Glutamatergic neuron (in vitro differentiated cells): Measurements from ENCODE around the gene CATSPER1. TPM values are rescaled to one million over a fixed set of nuclear protein-coding genes. Genes with fewer than 3 reads are reported as not detected.

ENCODE experiments used
- DNase-seq: peaks from one replicate; pipeline ENCODE4 v3.0.0; 2022
- H3K27ac Mint-ChIP-seq: one replicate; pipeline ENCODE4 v1.8.0; 2020; ENCODE audit warnings: mild to moderate bottlenecking, mixed read lengths, inconsistent platforms; ENCODE audit not compliant: unreplicated experiment
- H3K27me3 Mint-ChIP-seq: one replicate; pipeline ENCODE4 v1.8.0; 2020; ENCODE audit warnings: mild to moderate bottlenecking, moderate library complexity, mixed read lengths, inconsistent platforms; ENCODE audit not compliant: unreplicated experiment
- H3K36me3 Mint-ChIP-seq: one replicate; pipeline ENCODE4 v1.8.0; 2020; ENCODE audit warnings: mild to moderate bottlenecking, mixed read lengths, inconsistent platforms; ENCODE audit not compliant: unreplicated experiment
- H3K4me1 Mint-ChIP-seq: one replicate; pipeline ENCODE4 v1.8.0; 2020; ENCODE audit warnings: mild to moderate bottlenecking, low read depth, mixed read lengths, inconsistent platforms; ENCODE audit not compliant: unreplicated experiment
- H3K4me3 Mint-ChIP-seq: one replicate; pipeline ENCODE4 v1.8.0; 2020; ENCODE audit warnings: mild to moderate bottlenecking, mixed read lengths, inconsistent platforms; ENCODE audit not compliant: unreplicated experiment
- H3K9me3 Mint-ChIP-seq: one replicate; pipeline ENCODE4 v1.8.0; 2020; ENCODE audit warnings: mild to moderate bottlenecking, moderate library complexity, mixed read lengths, inconsistent platforms; ENCODE audit not compliant: unreplicated experiment
- total RNA-seq: library from RNA; stranded (reverse); fragmentation: NEBNext Ultra II Directional; extraction: Animal tissue kit (Norgen Biotek cat#: 25700); gene quantifications from one replicate; pipeline ENCODE4 v1.2.1, GENCODE V29; 2021; ENCODE audit not compliant: unreplicated experiment
- TF ChIP-seq, protein P1 (sequence below): fragments of 200-600 bp; sonication (generic); IDR thresholded peaks from one replicate; pipeline ENCODE4 v1.5.0; 2021; ENCODE audit not compliant: partially characterized antibody, unreplicated experiment

CATSPER1 gene
- total RNA-seq, 1 donor from 2014 or later = not detected

DNA sequence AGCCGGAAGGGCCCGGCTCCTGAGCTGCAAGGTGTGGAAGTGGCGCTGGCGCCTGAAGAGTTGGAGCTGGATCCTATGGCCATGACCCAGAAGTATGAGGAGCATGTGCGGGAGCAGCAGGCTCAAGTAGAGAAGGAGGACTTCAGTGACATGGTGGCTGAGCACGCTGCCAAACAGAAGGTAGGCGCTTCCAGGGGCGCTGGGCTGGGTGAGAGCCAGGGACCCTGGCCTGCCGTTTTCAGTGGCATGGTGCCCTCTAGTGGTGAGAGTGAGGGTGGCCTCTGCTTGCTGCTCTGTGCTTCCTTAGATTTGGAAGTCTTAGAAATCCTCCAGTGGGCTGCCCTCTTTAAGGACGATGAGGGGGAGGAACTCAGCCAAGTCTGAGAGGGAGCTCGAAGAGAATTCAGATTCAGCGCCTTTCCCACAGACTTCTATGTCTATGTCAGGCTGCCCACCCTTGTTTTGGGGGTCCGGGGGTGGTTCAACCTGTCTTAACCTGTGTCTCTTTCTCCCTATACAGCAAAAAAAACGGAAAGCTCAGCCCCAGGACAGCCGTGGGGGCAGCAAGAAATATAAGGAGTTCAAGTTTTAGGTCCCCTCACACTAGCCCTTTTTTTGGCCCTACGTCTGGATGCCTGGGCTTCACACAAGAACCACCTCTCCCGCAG lies 42.0 kb upstream of the CATSPER1 start:
- Mint-ChIP-seq H3K27ac (no peak overlapping the region), H3K4me3 (peak overlapping the region; percentile 57), H3K36me3 (peaks cover 8% of the 10 kb centered on the region), H3K9me3 (peaks cover 13% of the 10 kb centered on the region), H3K27me3 (peaks cover 5% of the 10 kb centered on the region), H3K4me1 (peaks cover 29% of the 10 kb centered on the region)
- TF ChIP-seq, protein P1, sequence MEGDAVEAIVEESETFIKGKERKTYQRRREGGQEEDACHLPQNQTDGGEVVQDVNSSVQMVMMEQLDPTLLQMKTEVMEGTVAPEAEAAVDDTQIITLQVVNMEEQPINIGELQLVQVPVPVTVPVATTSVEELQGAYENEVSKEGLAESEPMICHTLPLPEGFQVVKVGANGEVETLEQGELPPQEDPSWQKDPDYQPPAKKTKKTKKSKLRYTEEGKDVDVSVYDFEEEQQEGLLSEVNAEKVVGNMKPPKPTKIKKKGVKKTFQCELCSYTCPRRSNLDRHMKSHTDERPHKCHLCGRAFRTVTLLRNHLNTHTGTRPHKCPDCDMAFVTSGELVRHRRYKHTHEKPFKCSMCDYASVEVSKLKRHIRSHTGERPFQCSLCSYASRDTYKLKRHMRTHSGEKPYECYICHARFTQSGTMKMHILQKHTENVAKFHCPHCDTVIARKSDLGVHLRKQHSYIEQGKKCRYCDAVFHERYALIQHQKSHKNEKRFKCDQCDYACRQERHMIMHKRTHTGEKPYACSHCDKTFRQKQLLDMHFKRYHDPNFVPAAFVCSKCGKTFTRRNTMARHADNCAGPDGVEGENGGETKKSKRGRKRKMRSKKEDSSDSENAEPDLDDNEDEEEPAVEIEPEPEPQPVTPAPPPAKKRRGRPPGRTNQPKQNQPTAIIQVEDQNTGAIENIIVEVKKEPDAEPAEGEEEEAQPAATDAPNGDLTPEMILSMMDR = peak; percentile 91
- peak; percentile 87 for DNase-seq

DNA sequence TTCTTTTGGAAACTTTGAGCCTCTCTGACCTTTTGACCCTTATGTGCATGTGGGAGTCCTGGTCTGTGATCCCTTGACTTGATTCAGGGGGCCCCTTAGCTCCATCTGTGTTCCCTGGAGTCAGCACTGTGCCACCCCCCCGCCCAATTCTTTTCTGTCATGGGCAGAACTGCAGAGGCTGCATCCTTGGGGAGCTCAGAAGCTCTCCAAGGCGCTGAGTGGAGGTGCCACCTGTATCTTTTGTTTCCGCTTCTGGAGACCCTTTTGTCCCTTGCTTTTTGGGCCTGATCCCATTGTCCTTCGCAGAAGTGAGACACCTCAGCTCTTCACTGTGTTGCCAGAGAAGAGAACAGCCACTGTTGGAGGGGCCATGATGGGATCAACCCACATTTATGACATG lies 41.4 kb upstream of the CATSPER1 start:
- TF ChIP-seq, protein P1 = no peak
- Mint-ChIP-seq H3K27me3 (peaks cover 5% of the 10 kb centered on the region), H3K36me3 (peaks cover 8% of the 10 kb centered on the region), H3K27ac (peak overlapping the region; percentile 11), H3K9me3 (peaks cover 16% of the 10 kb centered on the region), H3K4me3 (no peak overlapping the region), H3K4me1 (peaks cover 24% of the 10 kb centered on the region)
- DNase-seq = no peak

DNA sequence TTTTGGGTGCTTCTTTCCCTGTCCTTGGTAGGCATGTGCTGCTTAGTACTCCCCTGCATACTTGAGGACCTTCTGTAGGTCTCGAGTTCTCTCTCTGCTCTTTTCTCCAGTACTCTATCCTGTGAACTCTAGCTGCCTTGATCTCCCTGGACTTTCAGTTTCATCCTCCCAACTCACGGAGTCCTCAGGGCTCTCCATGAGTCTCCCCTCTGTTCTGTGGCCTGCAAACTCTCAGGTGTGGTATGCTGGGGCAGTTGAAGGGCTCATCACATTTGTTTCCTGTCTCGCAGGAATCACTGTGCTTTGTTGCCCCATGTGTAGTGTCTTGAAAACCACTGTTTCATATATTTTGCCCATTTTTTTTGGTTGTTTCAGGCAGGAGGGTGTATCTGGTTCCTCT lies 40.5 kb upstream of the CATSPER1 start:
- Mint-ChIP-seq H3K36me3 (peaks cover 8% of the 10 kb centered on the region), H3K27me3 (peaks cover 5% of the 10 kb centered on the region), H3K9me3 (peaks cover 16% of the 10 kb centered on the region), H3K4me1 (peaks cover 20% of the 10 kb centered on the region), H3K4me3 (no peak overlapping the region), H3K27ac (no peak overlapping the region)
- DNase-seq = no peak
- TF ChIP-seq, protein P1 = no peak

DNA sequence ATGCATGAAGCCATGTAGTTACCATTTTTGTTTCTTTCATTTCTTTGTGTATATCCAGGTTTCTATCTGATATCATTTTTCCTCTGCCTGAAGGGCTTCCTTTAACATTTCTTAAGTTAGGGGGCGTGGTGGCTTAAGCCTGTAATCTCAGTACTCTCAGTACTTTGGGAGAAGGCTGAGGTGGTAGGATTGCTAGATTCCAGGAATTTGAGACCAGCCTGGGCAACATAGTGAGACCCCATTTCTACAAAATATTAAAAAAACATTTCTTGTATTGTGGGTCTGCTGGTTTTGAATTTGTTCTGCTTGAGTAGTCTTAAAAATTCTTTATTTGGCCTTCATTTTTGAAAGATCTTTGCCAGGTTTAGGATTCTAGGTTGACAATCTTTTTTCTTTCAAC lies 38.3 kb upstream of the CATSPER1 start:
- TF ChIP-seq, protein P1 = no peak
- Mint-ChIP-seq H3K27ac (no peak overlapping the region), H3K9me3 (peaks cover 14% of the 10 kb centered on the region), H3K4me3 (no peak overlapping the region), H3K36me3 (peaks cover 8% of the 10 kb centered on the region), H3K27me3 (peaks cover 5% of the 10 kb centered on the region), H3K4me1 (peaks cover 13% of the 10 kb centered on the region)
- DNase-seq = no peak

DNA sequence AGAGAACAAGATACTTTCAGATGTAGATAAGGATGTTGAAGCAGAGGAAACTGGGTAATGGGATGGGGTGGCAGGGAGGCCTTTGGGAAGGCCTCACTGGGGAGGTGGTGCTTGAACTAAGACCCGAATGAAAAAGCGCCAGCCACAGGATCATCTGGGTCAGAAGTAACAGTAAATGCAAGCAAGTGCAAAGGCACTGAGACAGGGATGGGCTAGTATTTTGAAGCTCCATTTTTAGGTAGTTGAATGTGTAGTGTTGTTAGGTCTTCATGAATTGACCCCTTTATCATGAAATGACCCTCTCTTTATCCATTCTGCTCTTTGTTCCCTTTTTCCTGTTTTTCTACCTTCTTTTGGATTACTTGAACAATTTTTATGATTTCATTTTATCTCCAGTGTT lies 37.6 kb upstream of the CATSPER1 start:
- H3K27me3 Mint-ChIP-seq = no peaks in the 10 kb centered on the region
- TF ChIP-seq, protein P1 = no peak
- DNase-seq = no peak

More for the DNA sequence above, 37.6 kb upstream of the CATSPER1 start:
- Mint-ChIP-seq H3K9me3 (peaks cover 9% of the 10 kb centered on the region), H3K27ac (no peak overlapping the region), H3K4me1 (peaks cover 7% of the 10 kb centered on the region), H3K36me3 (peaks cover 4% of the 10 kb centered on the region), H3K4me3 (no peak overlapping the region)
